Gastroesophageal sphincter (tissue), 4 donors: ENCODE results near the gene WFDC2. TPM values are rescaled to one million over a fixed set of nuclear protein-coding genes. Genes with fewer than 3 reads are reported as not detected.

Source experiments
- ATAC-seq: fragments of 150-250 bp; one replicate; pipeline ENCODE4 v1.9.1; 2016; ENCODE audit warnings: mild to moderate bottlenecking, moderate library complexity
- H3K27ac ChIP-seq, 4 donors: fragments of 200-600 bp; sonication (generic) in 3 of 4; 1 replicate in 3 of 4; 2 replicates in 1 of 4; pipeline ENCODE4 v1.5.1; 2016 to 2019
- H3K27me3 ChIP-seq: fragments of 200-600 bp; sonication (generic); one replicate; pipeline ENCODE4 v1.5.1; 2019
- H3K36me3 ChIP-seq, 2 donors: fragments of 200-600 bp; sonication (generic); one replicate each; pipeline ENCODE4 v1.5.1; 2019; ENCODE audit warnings: control low read depth in 1 of 2
- H3K4me1 ChIP-seq, 3 donors: fragments of 200-600 bp; sonication (generic); 1 replicate in 2 of 3; 2 replicates in 1 of 3; pipeline ENCODE4 v1.5.1; 2016 to 2019; ENCODE audit warnings: control low read depth in 2 of 3
- H3K4me3 ChIP-seq, 2 donors: fragments of 200-600 bp; sonication (generic); one replicate each; pipeline ENCODE4 v1.5.1; 2019; ENCODE audit warnings: mild to moderate bottlenecking in 1 of 2, moderate library complexity in 1 of 2
- H3K9me3 ChIP-seq, 3 donors: fragments of 200-600 bp; sonication (generic); one replicate each; pipeline ENCODE4 v1.5.1; 2017 to 2019; ENCODE audit warnings: control low read depth in 2 of 3
- CTCF ChIP-seq, 4 experiments: fragments of 200-600 bp in 2 of 4; fragments of 450-650 bp in 2 of 4; sonication (generic) in 1 of 4; IDR thresholded peaks; one replicate each; pipeline ENCODE4 v1.5.1; 2017 to 2019; ENCODE audit warnings: antibody characterized with exemption in 4 of 4, mild to moderate bottlenecking in 2 of 4, moderate library complexity in 2 of 4
- EP300 ChIP-seq: sonication (generic); formaldehyde crosslinking; IDR thresholded peaks from one replicate; pipeline ENCODE4 v1.6.1; 2017; ENCODE audit warnings: antibody characterized with exemption, mild to moderate bottlenecking
- POLR2A ChIP-seq, 2 donors: fragments of 450-650 bp; IDR thresholded peaks; one replicate each; pipeline ENCODE4 v1.6.1; 2017; ENCODE audit warnings: antibody characterized with exemption in 2 of 2, mild to moderate bottlenecking in 2 of 2, moderate library complexity in 1 of 2
- POLR2AphosphoS5 ChIP-seq: sonication (generic); formaldehyde crosslinking; IDR thresholded peaks from one replicate; pipeline ENCODE4 v1.6.1; 2017; ENCODE audit warnings: antibody characterized with exemption
- WGBS, 2 donors: methylation state at CpG; one replicate each; pipeline ENCODE4 v1.1.5; 2018; ENCODE audit warnings: low coverage in 1 of 2; 5-methylcytosine and 5-hydroxymethylcytosine counted together
- small RNA-seq, 4 donors: library from RNA; depleted of rRNA; stranded (forward); fragments of <200 nt; gene quantifications; one replicate each; pipeline ENCODE3, GENCODE V24; 2016
- total RNA-seq, 4 donors: library from RNA; depleted of rRNA; stranded (reverse); fragments of >200 nt; gene quantifications; one replicate each; pipeline ENCODE4 v1.1.0, GENCODE V29; 2016

Gene WFDC2
- total RNA-seq, 4 donors from 2014 or later: 7.0 to 21.9 (median 9.3) TPM; not detected in 1

- 64 to 69% methylated on average over 4 of the region's 4 CpGs for WGBS, 2 donors
- Histone ChIP-seq H3K36me3 (no peaks in the 10 kb centered on the region), H3K27ac (no peak overlapping the region), H3K27me3 (peaks cover 33% of the 10 kb centered on the region), H3K4me1 (no peaks in the 10 kb centered on the region), H3K9me3 (no peaks in the 10 kb centered on the region), H3K4me3 (no peak overlapping the region)
- no peak for TF ChIP-seq POLR2AphosphoS5
- no peak for TF ChIP-seq POLR2A (IDR thresholded peaks at IDR 0.05)
- no peak for TF ChIP-seq CTCF (IDR thresholded peaks at IDR 0.05)
- TF ChIP-seq EP300: no peak
- ATAC-seq: no peak
Observed at GRCh38 chr20:45527294-45527693, 57.7 kb downstream of the WFDC2 start.

Small RNA genes within 50 kb of the gene (small RNA-seq; reads per million reads assigned to genes)
- 0 reads per million in 4 donors for gene MIR6812

Other genes starting within 250 kb of the WFDC2 start
- gene SEMG2, start 248.4 kb upstream of the WFDC2 start, total RNA-seq: not detected
- gene SLPI, start 215.2 kb upstream of the WFDC2 start, total RNA-seq: 100 to 1,000 TPM in 1 of 4 donors, 10 to 100 TPM in 3; 26.1 to 251 (median 56.5) TPM
- not detected for gene RBPJL, start 162.9 kb upstream of the WFDC2 start, total RNA-seq
- gene MATN4, start 161.5 kb upstream of the WFDC2 start, total RNA-seq: not detected
- gene SDC4, start 121.3 kb upstream of the WFDC2 start, total RNA-seq: 100 to 1,000 TPM in 1 of 4 donors, 10 to 100 TPM in 3; 75.1 to 182 (median 84.2) TPM
- 10 to 100 TPM; 29.3 to 55.3 (median 34.7) TPM for gene SYS1, start 106.6 kb upstream of the WFDC2 start, total RNA-seq
- gene TP53TG5, start 91.4 kb upstream of the WFDC2 start, total RNA-seq: not detected
- gene DBNDD2, start 61.5 kb upstream of the WFDC2 start, total RNA-seq: 100 to 1,000 TPM in 2 of 4 donors, 10 to 100 TPM in 2; 84.9 to 132 (median 106) TPM
- 10 to 100 TPM; 59.8 to 87.3 (median 67.6) TPM for gene PIGT, start 53.6 kb upstream of the WFDC2 start, total RNA-seq
- not detected for gene SPINT3, start 45.9 kb downstream of the WFDC2 start, total RNA-seq
- gene WFDC6, start 69.7 kb downstream of the WFDC2 start, total RNA-seq: not detected
- gene EPPIN, start 77.6 kb downstream of the WFDC2 start, total RNA-seq: not detected
- not detected for gene WFDC8, start 109.5 kb downstream of the WFDC2 start, total RNA-seq
- gene WFDC10A, start 160.0 kb downstream of the WFDC2 start, total RNA-seq: not detected
- not detected for gene WFDC9, start 161.5 kb downstream of the WFDC2 start, total RNA-seq
- gene WFDC11, start 200.5 kb downstream of the WFDC2 start, total RNA-seq: not detected
- not detected for gene WFDC13, start 232.3 kb downstream of the WFDC2 start, total RNA-seq
- gene WFDC10B, start 235.3 kb downstream of the WFDC2 start, total RNA-seq: not detected